Brain microvascular endothelial cell (primary cell): ENCODE data around the gene MDN1.

Experiments used
- DNase-seq: peaks from one replicate; pipeline ENCODE4 v3.0.0-alpha.2; 2020
- H3K27ac ChIP-seq: fragments of 250-450 bp; sonication (Bioruptor Pico); 2 replicates; pipeline ENCODE4 v1.5.1; 2020; ENCODE audit warnings: mild to moderate bottlenecking, moderate library complexity
- H3K27me3 ChIP-seq: fragments of 250-450 bp; sonication (Bioruptor Pico); replicated peaks from 2 replicates; pipeline ENCODE4 v1.5.1; 2020; ENCODE audit warnings: mild to moderate bottlenecking
- H3K36me3 ChIP-seq: fragments of 250-450 bp; sonication (Bioruptor Pico); replicated peaks from 2 replicates; pipeline ENCODE4 v1.5.1; 2020; ENCODE audit warnings: mild to moderate bottlenecking
- H3K4me3 ChIP-seq: 2 replicates; pipeline ENCODE4 v1.5.1; 2011; ENCODE audit warnings: low read depth, mild to moderate bottlenecking, control low read depth, low read length, moderate library complexity
- in situ Hi-C: cut with HindIII; loops from 2 replicates; pipeline ENCODE4 v1.10.0; 2017; ENCODE audit warnings: low sequenced_read_pairs, low pct_ligation_motif_present
- TF ChIP-seq, protein P1 (sequence below): IDR thresholded peaks from 2 replicates; pipeline ENCODE4 v1.5.1; 2011; ENCODE audit warnings: low read depth, mild to moderate bottlenecking, moderate library complexity, low read length, control low read depth, inconsistent platforms; ENCODE audit errors: missing control alignments

MDN1 gene

DNA sequence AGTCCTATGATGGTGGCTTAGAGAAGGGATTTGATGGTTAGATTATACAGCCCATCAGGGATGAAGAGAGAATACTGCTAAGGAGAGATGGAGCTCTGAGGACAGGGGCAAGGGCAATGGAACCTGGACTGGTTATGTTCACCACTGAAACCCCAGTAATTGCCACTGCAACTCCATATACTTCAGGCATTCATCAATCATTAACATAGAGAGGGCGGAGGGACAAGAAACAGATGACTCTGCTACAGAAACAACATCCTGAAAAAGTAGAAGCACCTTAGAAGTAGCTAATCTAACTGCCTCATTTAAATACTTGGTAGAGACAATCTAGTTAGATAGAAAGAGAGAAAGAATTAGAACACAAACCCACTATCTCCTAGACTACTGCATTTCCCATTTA is 89.8 kb downstream of the MDN1 start:
- H3K27ac ChIP-seq, result no peak overlapping the region
- H3K36me3 ChIP-seq, result peaks cover 18% of the 10 kb centered on the region
- DNase-seq, result no peak
- no peak overlapping the region for H3K4me3 ChIP-seq
- no peaks in the 10 kb centered on the region for H3K27me3 ChIP-seq
- in situ Hi-C loops, result no loop called here
- TF ChIP-seq, protein P1, sequence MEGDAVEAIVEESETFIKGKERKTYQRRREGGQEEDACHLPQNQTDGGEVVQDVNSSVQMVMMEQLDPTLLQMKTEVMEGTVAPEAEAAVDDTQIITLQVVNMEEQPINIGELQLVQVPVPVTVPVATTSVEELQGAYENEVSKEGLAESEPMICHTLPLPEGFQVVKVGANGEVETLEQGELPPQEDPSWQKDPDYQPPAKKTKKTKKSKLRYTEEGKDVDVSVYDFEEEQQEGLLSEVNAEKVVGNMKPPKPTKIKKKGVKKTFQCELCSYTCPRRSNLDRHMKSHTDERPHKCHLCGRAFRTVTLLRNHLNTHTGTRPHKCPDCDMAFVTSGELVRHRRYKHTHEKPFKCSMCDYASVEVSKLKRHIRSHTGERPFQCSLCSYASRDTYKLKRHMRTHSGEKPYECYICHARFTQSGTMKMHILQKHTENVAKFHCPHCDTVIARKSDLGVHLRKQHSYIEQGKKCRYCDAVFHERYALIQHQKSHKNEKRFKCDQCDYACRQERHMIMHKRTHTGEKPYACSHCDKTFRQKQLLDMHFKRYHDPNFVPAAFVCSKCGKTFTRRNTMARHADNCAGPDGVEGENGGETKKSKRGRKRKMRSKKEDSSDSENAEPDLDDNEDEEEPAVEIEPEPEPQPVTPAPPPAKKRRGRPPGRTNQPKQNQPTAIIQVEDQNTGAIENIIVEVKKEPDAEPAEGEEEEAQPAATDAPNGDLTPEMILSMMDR, result no peak

DNA sequence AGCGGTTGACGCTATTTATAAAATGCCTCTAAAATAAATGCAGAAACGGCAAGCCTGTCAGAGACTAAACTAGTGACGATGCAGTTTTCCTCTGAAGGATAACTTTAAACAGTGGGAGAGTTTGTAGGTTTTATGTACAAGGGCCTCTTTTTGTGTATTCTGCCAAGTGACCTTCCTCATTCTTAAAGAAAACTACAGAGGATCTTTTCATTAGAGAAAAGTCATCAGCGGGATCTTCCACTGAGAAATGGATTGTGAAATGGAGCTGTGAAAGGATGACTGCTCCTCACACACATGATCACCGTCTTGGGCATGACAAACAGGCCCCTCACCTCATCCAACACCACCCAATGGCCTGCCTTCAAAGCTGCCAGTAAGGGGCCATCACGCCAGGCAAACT is 92.1 kb downstream of the MDN1 start:
- in situ Hi-C loops, result no loop called here
- no peak for DNase-seq
- Histone ChIP-seq H3K36me3 (peaks cover 24% of the 10 kb centered on the region), H3K27me3 (no peaks in the 10 kb centered on the region), H3K4me3 (no peak overlapping the region), H3K27ac (no peak overlapping the region)
- TF ChIP-seq, protein P1, result no peak

DNA sequence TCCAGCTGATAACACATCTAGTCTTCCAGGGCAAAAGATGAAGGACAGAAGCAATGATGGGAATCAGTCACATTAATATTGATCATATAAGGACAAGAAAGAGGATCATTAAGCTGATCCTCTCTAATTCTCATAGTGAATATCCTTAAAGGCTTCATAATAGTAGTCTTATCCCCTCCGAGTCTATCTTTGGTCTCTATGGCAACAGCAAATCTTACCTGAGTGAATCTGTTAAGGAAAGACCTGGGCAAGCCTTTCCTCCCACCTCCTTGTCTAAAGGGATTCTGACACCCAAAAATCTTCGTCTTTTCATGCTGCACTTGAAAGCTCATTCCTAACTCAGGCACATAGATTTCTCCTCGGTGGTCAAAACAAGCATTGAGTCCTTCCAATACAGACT is 94.6 kb downstream of the MDN1 start:
- H3K36me3 ChIP-seq, result peaks cover 28% of the 10 kb centered on the region
- no peaks in the 10 kb centered on the region for H3K27me3 ChIP-seq
- TF ChIP-seq, protein P1, result no peak
- H3K4me3 ChIP-seq, result no peak overlapping the region
- DNase-seq, result no peak
- in situ Hi-C loops, result no loop called here
- H3K27ac ChIP-seq, result no peak overlapping the region

DNA sequence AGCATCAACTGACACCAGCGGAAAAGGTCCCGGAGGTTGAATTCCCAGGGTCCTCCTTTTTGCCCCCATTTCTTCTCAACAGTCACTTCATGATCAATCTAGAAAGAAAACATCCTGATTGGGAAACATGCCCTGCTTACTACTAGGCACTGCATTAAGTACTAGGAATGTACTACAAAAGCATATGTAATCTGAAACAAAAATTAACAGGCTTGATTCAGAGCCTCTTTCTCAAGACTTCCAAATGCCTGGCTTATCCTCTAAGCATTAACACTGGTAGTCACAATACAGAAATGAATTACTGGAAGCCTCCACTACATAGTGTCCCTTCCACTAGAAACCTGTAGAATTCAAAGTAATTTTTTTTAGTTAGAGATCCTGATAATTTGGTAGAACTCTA is 96.5 kb downstream of the MDN1 start:
- H3K4me3 ChIP-seq, result no peak overlapping the region
- no peaks in the 10 kb centered on the region for H3K27me3 ChIP-seq
- in situ Hi-C loops, result no loop called here
- H3K27ac ChIP-seq, result no peak overlapping the region
- TF ChIP-seq, protein P1, result no peak
- peaks cover 32% of the 10 kb centered on the region for H3K36me3 ChIP-seq
- DNase-seq, result no peak

DNA sequence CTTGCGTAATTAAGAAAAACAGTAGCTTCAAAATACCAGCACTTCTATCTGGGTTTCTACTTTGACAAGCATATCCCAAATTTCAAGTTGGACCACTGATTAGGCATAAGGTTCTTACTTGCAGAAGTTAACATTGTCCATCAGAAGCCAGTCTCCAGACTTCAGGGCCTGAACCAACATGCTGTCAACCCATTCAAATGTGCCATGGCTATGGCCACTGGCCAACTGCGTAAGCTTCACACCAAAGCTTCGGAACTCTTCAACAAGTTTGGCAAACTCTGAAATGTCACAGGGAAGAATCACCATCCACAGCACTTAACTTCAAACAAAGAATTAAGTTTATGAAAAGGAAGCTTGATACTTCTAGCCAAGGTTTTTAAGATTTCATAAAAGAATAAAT is 103.1 kb downstream of the MDN1 start:
- TF ChIP-seq, protein P1, result peak; percentile 0
- in situ Hi-C loops, result no loop called here
- H3K4me3 ChIP-seq, result no peak overlapping the region
- no peak overlapping the region for H3K27ac ChIP-seq
- DNase-seq, result no peak
- H3K27me3 ChIP-seq, result no peaks in the 10 kb centered on the region
- H3K36me3 ChIP-seq, result peaks cover 39% of the 10 kb centered on the region

DNA sequence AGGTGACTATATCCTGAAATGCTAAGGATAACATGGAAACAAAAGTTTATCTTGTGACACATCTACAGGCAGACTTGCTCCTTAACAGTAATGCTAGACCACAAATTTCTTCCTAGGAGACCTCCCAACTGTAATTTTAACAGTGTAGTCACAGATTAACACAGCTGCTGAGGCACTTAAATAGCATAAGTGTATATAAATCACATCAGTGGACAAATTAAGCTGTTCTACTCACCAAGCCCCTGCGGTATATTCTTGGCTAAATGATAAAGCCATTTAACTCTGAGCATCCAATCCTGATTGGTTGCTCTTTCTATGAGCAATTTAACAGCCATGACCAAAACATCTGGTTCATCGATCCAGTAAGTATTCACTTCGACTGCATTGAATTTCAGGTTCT is 107.8 kb downstream of the MDN1 start:
- TF ChIP-seq, protein P1, result no peak
- in situ Hi-C loops, result no loop called here

More for the DNA sequence above, 107.8 kb downstream of the MDN1 start:
- Histone ChIP-seq H3K36me3 (peaks cover 31% of the 10 kb centered on the region), H3K4me3 (no peak overlapping the region), H3K27me3 (no peaks in the 10 kb centered on the region), H3K27ac (no peak overlapping the region)
- DNase-seq, result no peak
